PC-9 (cell line): ENCODE measurements around the gene MYH16.

ENCODE experiments used
- CTCF ChIP-seq: fragments of 200-600 bp; sonication (generic); conservative IDR thresholded peaks from 2 replicates; pipeline ENCODE4 v1.6.1; 2017; ENCODE audit warnings: mixed run types, antibody characterized with exemption, mild to moderate bottlenecking, moderate library complexity
- EZH2 ChIP-seq: fragments of 200-600 bp; sonication (generic); IDR thresholded peaks from 2 replicates; pipeline ENCODE4 v1.8.0; 2017; ENCODE audit warnings: antibody characterized with exemption, low read depth

GRCh38 chr7:99254390-99254789 is 18.2 kb upstream of the MYH16 start:
- TF ChIP-seq CTCF (no peak), EZH2 (no peak)
